ENCODE measurements around the gene CLEC1B. TPM values are rescaled to one million over a fixed set of nuclear protein-coding genes. Genes with fewer than 3 reads are reported as not detected.
"Not testable (repeated sequence)": the region's sequence is repeated elsewhere in the genome, so short reads cannot be mapped to it uniquely, and the experiment has no call there.

CLEC1B gene
- total and polyA plus RNA-seq, 4 donors, result 0.57 to 2.2 (median 1.5) TPM; not detected in 1

- Histone ChIP-seq H3K9me3 (ENCODE audit: control insufficient read depth in 4 of 4, insufficient read depth in 3 of 4, low read length in 3 of 4) (no peaks in the 10 kb centered on the region), H3K4me1 (ENCODE audit: control insufficient read depth in 5 of 5, insufficient read depth in 5 of 5, low read length in 5 of 5) (no peaks in the 10 kb centered on the region), H3K9ac (ENCODE audit: insufficient read depth in 1 of 2, low read length in 2 of 2) (no peak overlapping the region), H3K27ac (ENCODE audit: low read depth in 1 of 2, low read length in 1 of 2) (no peak overlapping the region), H3K4me3 (no peak overlapping the region), H3K27me3 (ENCODE audit: control insufficient read depth in 3 of 3, insufficient read depth in 3 of 3, low read length in 2 of 3) (no peaks in the 10 kb centered on the region), H3K36me3 (ENCODE audit: control insufficient read depth in 4 of 4, insufficient read depth in 4 of 4, low read length in 4 of 4) (no peaks in the 10 kb centered on the region)
- DNase-seq, result no peak
- TF ChIP-seq CTCF (IDR thresholded peaks at IDR 0.05; ENCODE audit: control extremely low read depth, extremely low read depth), result no peak
- no peak for ATAC-seq (ENCODE audit: insufficient read depth, low FRiP score)
Measured at GRCh38 chr12:9957834-9958233, 41.1 kb downstream of the CLEC1B start.

GRCh38 chr12:9952954-9953729, 45.8 kb downstream of the CLEC1B start:
- DNase-seq; H3K36me3 ChIP-seq (ENCODE audit: control insufficient read depth in 4 of 4, insufficient read depth in 4 of 4, low read length in 4 of 4); H3K9me3 ChIP-seq (ENCODE audit: control insufficient read depth in 4 of 4, insufficient read depth in 3 of 4, low read length in 3 of 4); H3K4me3 ChIP-seq; H3K27me3 ChIP-seq (ENCODE audit: control insufficient read depth in 3 of 3, insufficient read depth in 3 of 3, low read length in 2 of 3); ATAC-seq (ENCODE audit: insufficient read depth, low FRiP score); H3K9ac ChIP-seq (ENCODE audit: insufficient read depth in 1 of 2, low read length in 2 of 2); H3K27ac ChIP-seq (ENCODE audit: low read depth in 1 of 2, low read length in 1 of 2); H3K4me1 ChIP-seq (ENCODE audit: control insufficient read depth in 5 of 5, insufficient read depth in 5 of 5, low read length in 5 of 5): not testable (repeated sequence)
- 94 to 99% methylated on average over 7 to 26 of the region's 55 CpGs for WGBS, 2 donors

- 39 to 67% methylated on average over 5 of the region's 5 CpGs for WGBS, 2 donors
- H3K9ac ChIP-seq (ENCODE audit: insufficient read depth in 1 of 2, low read length in 2 of 2), result no peak overlapping the region
- H3K27me3 ChIP-seq (ENCODE audit: control insufficient read depth in 3 of 3, insufficient read depth in 3 of 3, low read length in 2 of 3), result no peaks in the 10 kb centered on the region
- no peak overlapping the region for H3K4me3 ChIP-seq
- no peaks in the 10 kb centered on the region for H3K4me1 ChIP-seq (ENCODE audit: control insufficient read depth in 5 of 5, insufficient read depth in 5 of 5, low read length in 5 of 5)
- no peaks in the 10 kb centered on the region for H3K9me3 ChIP-seq (ENCODE audit: control insufficient read depth in 4 of 4, insufficient read depth in 3 of 4, low read length in 3 of 4)
- TF ChIP-seq CTCF (IDR thresholded peaks at IDR 0.05; ENCODE audit: control extremely low read depth, extremely low read depth), result no peak
- no peak for DNase-seq
- no peak for ATAC-seq (ENCODE audit: insufficient read depth, low FRiP score)
- no peak overlapping the region for H3K27ac ChIP-seq (ENCODE audit: low read depth in 1 of 2, low read length in 1 of 2)
- H3K36me3 ChIP-seq (ENCODE audit: control insufficient read depth in 4 of 4, insufficient read depth in 4 of 4, low read length in 4 of 4), result no peaks in the 10 kb centered on the region
Measured at GRCh38 chr12:9951026-9951675, 47.8 kb downstream of the CLEC1B start.

GRCh38 chr12:9948606-9949296, 50.2 kb downstream of the CLEC1B start:
- 61% methylated on average over 3 of the region's 3 CpGs for WGBS, 2 donors
- DNase-seq (no peak), ATAC-seq (ENCODE audit: insufficient read depth, low FRiP score) (no peak)
- H3K4me3 ChIP-seq, result no peak overlapping the region
- H3K4me1 ChIP-seq (ENCODE audit: control insufficient read depth in 5 of 5, insufficient read depth in 5 of 5, low read length in 5 of 5), result no peaks in the 10 kb centered on the region
- no peak overlapping the region for H3K9ac ChIP-seq (ENCODE audit: insufficient read depth in 1 of 2, low read length in 2 of 2)
- TF ChIP-seq CTCF (IDR thresholded peaks at IDR 0.05; ENCODE audit: control extremely low read depth, extremely low read depth), result no peak
- no peak overlapping the region for H3K27ac ChIP-seq (ENCODE audit: low read depth in 1 of 2, low read length in 1 of 2)
- H3K27me3 ChIP-seq (ENCODE audit: control insufficient read depth in 3 of 3, insufficient read depth in 3 of 3, low read length in 2 of 3), result no peaks in the 10 kb centered on the region
- H3K9me3 ChIP-seq (ENCODE audit: control insufficient read depth in 4 of 4, insufficient read depth in 3 of 4, low read length in 3 of 4), result no peaks in the 10 kb centered on the region
- H3K36me3 ChIP-seq (ENCODE audit: control insufficient read depth in 4 of 4, insufficient read depth in 4 of 4, low read length in 4 of 4), result no peaks in the 10 kb centered on the region
